GM19324 (cell line): ENCODE results near the gene DSTN.

Experiments used
- ATAC-seq: cut with Tn5 transposase; IDR thresholded peaks from one replicate; pipeline ENCODE4 v1.9.1; 2021; ENCODE audit warnings: mild to moderate bottlenecking, moderate library complexity; ENCODE audit not compliant: unreplicated experiment, low FRiP score

Gene DSTN

DNA sequence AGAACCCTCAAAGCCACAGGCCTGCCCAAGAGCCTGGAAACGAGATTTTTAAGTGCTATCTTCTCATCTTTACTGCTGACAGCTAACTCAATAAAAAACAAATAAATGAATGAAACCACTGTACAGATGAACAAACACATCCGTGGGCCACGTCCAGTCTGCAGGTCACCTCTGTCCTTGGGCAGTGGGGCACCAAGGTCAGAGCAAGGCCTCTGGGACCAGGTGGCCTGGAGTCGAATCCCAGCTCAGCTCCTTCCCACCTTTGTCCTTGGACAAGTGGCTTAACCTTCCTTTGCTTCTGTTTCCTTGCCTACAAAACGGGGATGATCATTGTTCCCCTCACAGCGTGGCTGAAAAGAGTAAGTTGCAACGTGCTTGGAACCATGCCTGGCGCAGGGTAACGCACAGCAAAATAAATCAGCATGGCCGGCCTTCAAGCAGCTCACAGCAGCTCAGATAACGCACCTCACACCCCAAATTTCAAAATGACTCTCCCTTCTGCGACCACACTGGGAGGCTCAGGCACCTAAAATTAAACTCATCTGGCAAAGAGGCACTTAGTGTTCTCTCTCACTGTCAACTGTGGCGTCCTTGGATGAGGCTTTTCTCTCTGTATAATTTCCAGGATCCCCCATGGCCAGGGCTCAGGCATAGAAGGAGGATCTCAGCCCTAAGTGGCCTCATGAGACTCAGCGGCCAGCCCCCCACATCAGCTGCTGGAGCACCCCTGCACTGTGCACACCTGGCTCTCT lies 76.5 kb downstream of the DSTN start:
- no peak for ATAC-seq

DNA sequence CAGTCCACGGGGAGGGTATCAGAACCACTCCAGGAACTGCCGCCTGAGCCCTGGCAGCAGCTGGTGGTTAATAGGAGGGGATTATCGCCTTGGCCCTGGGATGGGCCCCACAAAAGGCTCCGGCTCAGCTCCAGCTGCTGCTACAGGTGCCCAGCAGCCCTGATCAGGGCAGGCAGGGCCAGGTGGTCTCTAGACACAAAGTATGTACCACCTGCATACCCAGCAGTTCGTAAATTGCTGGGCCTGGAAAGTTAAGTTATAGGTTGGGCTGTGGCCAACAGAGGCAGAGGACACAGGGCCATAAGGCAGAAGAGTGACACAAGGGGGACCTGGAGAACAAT lies 77.1 kb downstream of the DSTN start:
- ATAC-seq: no peak

DNA sequence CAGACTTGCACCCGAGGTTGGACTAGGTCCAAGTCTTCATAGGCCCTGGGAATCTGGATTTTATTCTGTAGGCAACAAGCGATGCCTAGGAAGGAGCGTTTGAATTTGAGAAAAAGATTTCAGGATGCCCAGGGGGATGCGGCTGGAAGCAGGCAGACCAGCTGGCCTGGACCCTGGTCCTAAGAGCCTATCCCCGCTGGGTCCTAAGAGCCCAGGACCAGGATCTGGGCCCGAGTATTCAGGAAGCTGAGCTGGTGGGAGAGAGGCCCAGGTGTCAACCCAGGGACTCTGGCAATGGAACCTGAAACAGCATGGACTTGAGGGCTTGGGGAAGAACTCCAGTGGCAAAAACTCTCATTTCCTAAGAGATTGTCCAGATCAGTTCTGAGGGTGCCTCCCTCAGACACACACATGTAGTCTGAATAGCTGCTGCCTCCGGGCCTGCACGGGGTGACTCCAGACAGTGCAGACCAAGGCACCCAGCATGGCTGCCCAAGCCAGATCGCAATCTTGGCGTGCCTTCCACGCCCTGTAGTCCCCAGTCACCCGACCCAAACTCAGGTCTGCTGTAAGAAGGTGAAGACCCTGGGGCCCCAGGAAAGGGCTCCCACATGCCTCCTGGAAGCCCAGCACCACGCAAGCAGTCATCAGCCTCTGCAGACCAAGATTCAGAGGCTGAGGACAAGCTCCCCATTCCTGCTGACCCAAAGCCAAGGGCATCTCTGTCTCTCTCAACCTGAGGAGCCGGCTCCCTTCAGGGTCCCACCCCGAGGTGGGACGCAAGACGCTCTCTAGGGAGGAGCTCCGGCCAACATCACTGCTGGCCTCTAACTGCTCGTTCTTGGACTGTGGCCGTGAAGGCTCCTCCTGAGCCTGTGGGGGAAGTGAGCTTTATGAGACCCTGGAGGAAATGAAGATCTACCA lies 77.8 kb downstream of the DSTN start:
- ATAC-seq: no peak

DNA sequence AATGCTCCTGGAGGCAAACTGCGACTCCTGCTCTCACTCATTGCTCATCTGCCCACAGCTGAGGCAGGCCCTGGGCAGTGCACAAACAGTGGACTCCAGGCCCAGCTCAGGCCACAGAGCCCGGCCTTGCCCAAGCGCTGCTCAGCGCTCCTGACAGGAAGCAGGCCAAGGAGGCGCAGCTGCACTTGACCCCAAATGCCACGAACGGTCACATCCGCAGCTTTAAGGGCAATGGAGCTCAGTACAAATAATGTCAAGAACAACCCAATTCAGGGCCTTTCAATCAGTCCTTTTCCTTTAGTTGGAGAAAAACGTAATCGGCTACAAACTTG lies 78.4 kb downstream of the DSTN start:
- ATAC-seq: no peak

DNA sequence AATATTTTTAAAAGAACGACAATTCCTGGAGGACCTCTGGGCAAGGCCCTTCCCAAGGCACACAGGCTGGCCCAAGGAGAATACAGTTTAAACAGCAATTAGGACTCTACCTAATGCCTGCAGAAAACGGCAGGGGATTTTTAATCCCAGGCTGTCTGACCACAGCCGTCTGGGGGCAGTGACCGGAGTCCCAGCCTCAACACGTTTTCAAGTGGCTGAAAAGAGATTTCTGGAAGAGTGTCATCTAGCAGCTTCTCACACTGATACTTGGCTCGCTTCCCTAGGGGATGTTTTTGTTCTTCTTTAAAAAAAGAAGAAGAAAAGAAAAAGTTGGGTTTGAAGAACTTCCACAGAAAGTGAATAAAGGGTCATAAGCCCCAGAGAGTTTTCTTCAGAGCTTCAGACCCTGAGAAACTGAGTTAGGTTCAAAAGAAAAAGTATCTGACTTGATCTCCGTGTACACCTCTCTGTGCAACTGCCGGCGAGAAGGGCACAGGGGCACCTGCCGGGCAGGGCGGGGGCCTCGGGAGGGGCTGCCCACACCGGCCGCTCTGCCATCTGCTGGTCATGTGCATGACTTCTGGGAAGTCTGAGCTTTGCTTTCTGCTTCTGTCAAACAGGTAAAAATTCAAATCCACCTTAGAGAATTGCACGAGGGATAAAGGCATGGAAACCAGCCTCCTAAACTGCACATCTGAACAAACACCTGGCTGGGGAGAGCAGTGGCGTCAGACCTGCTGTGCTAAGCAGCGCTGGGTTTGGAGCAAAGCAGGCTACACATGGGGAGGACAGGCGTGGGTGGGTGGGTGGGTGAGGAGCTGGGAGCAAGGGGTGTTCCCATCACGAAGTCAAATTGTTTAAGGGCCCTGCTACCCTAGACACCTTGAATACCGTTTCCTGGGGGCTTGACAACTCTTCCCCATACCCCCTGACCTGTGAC lies 79.2 kb downstream of the DSTN start:
- no peak for ATAC-seq

DNA sequence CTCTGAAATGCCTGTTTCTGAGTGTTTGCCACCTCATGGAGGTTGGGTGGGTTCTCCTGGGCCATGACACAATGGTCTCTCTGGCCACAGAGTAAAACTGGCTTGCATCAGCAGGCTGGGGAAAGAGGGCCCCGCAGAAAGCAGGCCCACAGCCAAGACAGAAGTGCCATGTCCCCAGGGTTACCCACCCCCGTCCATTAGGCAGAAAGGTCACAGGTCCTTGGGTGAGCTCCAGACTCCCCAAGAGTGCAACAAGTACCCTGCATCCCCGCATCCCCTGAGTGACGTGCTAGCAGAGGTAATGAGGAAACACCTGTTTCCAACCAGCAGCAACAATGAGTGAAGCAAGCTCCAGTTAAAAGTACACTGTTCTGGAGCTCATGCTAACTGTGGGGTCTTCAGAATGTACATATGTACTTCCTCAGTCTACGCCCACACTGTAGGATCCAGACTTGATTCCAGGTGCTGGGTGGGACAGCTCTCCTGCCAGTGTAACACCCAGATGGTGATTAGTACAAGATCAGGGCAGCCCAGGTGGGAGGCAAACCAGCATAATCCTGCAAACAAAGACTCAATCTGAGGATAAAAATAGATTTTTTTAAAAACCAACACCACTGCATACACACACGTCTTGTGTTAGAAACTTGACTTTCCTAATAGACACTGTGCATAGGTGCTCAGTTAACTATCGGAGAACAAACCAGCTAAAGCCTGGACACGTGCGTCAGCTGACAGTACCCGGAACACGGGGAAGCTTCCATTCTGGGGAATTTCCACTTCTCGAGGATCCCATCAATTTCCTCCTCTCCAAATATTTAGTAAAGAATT lies 80.6 kb downstream of the DSTN start:
- ATAC-seq: no peak

DNA sequence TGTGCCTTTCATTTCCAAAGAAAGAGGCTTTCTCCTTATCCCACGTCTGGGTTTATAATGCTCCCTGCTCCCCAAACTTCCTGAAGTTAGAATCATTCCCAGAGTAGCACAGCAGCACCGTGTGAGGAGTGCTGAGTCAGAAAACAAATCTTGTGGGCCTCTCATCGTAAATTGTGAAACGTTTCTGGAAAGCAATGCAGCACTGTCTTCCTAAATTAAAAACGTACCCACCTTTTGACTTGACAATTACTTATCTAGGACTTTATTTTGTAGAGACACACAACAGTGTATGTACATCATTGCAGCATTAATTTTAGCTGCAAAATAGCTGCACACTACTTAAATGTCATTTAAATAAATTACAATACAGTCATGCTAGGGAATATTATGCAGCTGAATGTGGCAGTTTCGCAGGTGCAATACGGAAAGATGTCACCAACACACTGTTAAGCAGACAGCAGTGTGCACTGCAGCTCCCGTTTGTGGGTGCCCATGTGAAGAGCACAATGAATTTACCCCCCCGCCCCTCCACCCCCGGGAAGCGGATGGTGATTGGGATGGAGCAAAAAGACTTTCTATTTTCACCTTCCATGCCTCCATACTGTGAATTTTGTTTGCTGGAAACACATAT lies 81.4 kb downstream of the DSTN start:
- ATAC-seq: no peak

DNA sequence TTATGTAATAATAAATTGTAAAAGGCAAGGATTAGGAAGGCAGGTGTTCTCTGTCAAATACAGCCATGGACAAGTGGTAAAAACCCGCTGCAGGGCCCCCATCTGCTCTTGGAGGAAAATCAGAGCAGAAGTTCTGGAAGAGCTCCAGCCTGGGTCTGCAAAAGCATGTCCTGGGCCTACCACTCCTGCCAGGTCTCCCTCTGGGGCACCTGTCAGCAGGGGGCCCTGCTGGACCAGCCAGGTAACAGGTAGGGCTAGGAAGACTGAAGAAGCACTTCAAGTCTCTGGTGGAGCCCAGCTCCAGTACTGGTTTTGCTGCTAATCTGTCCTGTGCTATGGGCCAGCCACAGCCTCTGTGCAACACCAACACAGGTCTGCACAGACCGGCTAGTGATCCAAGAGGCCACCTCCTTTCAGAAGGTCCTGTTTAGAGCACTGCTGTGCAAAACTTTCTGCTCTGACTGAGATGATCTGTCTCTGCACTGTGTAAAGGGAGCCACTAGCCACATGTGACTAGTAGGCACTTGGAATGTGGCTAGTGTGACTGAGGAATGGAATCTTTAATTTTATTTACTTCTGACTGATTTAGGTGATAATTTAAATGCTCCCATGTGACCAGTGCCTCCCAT lies 82.0 kb downstream of the DSTN start:
- no peak for ATAC-seq

DNA sequence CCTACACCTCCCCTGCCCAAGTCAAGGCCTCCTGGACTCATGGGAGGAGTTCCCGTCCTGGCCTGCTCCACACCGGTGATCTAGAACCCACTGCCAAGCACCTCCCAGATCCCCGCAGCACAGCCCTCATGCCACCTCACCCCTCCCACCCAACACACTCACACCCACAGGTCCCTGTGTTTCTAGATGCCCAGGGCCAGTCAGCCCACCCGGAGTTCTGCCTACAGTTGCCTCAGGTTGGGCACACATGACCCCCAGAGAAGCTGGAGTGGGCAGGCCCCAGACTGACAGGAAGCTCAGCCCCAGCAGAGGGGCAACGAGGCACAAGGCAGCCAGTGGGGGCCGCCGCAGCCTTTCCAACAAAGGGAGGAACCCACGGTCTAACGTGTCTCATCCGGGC lies 82.5 kb downstream of the DSTN start:
- ATAC-seq: no peak

DNA sequence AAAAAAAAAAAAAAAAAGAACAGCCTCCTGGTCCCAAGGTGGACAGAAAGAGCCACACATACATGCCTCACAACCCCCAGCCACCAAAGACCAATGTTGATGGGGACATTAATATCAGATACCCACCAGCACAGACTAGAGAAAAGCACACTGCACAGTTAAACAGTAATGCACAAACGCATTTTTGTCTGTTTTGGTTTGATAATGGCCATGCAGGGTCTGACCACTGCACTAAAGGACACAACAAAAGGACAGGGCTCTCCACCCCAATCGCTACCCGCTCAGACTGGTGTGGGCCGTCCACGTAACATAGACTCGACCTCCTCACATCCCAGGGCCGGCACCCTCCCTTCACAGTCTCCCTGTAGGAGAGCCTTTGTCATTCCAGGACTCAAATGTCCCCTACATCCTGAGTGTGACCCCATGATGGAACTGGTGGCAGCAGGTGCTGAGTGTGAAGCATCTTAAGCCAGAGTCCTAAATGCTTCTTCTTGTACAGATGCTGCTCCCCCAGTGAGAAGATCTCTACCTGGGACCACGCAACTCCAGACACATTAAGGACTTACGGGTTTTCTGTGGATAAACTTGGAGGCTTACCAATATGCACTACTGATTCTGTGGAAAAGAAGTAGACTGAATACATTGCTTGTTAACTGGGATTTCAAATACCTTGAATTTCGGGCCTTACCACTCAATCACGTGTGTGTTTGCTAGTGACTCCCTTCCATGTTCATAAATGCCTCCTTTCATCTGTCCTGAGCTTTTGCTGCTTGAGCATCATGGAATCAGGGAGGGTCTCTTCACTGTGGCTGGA lies 84.2 kb downstream of the DSTN start:
- no peak for ATAC-seq

DNA sequence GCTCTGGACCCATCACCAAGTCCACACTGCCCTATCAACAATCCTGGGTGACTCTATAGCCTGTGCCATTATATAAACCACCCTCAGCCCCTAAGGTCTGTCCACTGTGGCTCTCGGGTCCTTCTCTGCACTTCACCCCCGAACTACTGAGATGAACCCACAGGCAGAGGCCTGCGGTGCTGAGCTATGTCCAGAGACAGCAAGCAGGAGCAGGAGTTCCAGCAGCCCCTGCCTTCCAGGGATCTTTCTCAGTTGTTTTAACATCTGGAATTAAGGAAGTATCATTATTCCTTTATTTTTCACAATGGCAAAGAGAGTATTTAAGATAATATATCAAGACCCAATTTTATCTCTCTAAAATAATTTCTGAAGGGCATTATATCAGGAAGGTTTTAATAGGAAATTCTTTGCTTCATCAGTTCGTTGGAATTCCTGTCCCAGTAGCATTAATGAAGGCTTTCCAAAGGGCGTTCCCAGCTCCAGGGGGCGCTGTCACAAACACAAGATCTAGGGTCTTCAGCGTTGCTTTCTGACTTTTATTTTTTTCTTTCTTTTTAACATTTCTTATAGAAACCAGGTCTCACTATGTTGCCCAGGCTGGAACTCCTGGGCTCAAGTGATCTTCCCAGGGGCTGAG lies 84.9 kb downstream of the DSTN start:
- no peak for ATAC-seq

DNA sequence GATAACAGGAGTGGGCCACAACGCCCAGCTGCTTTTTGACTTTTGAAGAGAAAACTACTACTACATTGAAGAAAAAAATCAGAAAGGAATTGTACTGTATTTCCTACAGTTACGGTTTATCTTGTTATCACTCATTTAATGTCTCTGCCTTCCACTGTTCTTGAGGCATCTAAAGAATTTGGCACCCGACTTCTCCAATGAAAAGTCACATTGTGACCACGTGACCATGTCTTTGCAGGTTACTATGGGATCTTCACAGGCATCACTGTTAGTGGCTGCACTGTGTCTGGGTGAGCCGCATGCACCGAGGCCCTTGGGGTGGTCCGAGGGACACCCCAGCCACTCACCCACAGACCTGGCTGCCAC lies 85.4 kb downstream of the DSTN start:
- no peak for ATAC-seq

DNA sequence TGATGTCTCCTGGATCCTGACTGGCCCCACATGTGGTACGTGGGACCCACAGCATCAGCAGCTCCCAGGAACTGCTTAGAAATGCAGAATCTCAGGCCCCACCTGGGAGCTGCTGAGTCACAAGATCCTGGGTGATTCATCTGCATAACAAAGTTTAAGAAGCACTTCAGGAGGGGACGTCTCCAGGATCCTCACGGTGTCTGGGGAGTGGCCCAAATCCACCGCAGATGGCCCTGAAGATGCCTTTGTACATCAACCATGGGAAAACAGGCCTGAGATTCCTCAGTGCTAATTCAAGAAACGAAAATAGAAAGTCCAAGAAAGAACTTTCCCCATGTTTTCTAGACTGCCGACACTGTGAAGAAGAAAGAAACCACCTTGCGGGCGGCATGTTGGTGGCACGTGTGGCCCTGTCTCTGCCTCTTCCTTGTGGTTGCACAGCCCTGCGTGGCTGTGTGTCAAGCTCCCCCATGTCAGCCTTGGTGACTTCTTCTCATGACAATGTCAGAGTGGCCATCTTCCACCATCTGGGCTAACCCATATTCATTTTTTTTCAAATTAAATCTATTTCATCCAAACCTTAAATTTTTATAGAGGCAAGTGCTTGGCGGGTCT lies 86.1 kb downstream of the DSTN start:
- no peak for ATAC-seq

DNA sequence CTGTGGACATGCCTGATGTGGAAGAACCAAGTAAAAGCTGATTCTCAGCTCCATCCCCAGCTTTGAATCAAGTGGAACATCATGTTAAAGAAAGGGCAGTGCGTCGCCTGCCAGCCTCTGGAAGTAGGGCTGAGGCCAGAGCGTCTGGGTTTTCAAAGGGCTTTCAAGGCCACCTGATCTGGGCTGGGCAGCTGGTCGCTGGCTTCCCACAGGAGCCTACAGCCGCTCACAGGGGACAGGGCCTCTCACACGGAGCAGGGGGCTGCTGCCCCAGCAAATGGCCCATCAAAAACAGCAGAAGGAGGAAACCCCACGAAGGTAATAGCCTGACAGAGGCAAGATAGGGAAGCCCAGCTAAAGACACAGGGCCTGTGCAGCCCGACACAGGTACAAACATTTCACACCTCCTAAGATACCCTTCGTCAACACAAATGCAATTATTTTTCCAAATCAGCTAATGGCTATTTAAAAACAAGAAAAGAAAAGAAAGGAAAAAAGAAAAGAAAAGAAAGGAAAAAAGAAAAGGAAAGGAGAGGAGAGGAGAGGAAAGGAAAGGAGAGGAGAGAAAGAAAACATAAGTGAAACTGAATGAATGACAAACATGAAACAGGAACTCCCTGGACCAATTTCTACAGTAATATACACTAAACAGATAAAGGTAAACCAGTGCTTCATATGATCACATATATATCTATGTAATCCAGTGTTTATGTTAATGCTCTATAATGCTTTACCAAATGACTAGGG lies 87.4 kb downstream of the DSTN start:
- no peak for ATAC-seq

DNA sequence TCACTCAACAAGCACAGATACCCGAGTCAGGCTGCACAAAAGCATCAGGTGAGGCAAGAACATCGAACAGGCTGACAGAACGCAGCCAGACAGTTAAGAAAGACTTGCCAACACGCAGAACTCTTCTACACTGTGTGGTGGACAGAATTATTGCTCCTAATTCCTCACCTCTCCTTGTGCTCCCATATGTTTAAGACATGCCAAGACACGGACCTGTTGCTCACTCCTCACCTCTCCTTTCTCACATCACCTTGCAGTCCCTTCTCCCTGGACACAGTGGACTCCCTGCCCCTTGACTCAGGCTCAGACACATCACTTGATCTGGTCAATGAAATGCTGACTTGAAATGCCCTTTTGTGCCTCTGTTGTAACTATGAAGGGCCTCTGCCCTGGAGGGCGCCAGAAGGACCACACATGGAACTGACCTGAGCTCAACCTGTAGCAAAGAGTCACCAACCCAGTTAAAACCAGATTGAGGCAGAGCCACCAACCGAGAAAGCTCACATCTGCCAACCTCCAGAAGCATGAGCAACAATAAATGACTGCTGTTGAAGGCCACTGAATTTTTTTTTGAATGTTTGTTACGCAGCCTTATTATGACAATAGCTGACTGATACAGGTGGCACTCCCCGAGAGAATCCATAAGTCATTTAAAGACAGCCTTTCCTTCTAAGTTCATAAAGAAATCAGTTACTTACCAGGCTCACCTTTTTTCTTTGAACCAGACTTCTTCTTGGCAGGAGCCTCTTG lies 88.2 kb downstream of the DSTN start:
- ATAC-seq: no peak

DNA sequence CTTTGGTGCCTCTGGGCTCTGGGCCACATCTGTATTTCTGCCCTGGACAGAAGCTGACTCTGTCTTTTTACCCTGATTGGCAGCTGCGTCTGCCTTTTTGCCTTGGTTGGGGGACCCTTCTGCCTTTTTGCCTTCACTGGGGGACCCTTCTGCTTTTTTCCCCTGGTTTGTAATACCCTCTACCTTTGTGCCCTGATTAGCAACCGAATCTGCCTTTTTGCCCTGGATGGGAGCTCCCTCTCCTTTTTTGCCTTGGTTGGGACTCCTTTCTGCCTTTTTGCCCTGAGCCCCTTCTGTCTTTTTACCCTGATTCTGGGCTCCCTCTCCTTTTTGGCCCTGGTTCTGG lies 88.7 kb downstream of the DSTN start:
- ATAC-seq: no peak
